ENCODE results near the gene CARM1. TPM values are rescaled to one million over a fixed set of nuclear protein-coding genes. Genes with fewer than 3 reads are reported as not detected.

CARM1 gene
- total and polyA plus RNA-seq, 2 of the 13 experiments (the other 11 are each of a cell fraction or from before 2014, with no cell fraction given) = 27.6 to 55.8 TPM

- TF ChIP-seq, protein P1, sequence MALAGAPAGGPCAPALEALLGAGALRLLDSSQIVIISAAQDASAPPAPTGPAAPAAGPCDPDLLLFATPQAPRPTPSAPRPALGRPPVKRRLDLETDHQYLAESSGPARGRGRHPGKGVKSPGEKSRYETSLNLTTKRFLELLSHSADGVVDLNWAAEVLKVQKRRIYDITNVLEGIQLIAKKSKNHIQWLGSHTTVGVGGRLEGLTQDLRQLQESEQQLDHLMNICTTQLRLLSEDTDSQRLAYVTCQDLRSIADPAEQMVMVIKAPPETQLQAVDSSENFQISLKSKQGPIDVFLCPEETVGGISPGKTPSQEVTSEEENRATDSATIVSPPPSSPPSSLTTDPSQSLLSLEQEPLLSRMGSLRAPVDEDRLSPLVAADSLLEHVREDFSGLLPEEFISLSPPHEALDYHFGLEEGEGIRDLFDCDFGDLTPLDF (CRISPR knock-in tag; IDR thresholded peaks at IDR 0.05) = no peak
- peak; percentile 96 for TF ChIP-seq ZGPAT (CRISPR knock-in tag; IDR thresholded peaks at IDR 0.05)
- TF ChIP-seq ATM (IDR thresholded peaks at IDR 0.05; ENCODE audit: borderline replicate concordance) = no peak
- TF ChIP-seq, protein P2, sequence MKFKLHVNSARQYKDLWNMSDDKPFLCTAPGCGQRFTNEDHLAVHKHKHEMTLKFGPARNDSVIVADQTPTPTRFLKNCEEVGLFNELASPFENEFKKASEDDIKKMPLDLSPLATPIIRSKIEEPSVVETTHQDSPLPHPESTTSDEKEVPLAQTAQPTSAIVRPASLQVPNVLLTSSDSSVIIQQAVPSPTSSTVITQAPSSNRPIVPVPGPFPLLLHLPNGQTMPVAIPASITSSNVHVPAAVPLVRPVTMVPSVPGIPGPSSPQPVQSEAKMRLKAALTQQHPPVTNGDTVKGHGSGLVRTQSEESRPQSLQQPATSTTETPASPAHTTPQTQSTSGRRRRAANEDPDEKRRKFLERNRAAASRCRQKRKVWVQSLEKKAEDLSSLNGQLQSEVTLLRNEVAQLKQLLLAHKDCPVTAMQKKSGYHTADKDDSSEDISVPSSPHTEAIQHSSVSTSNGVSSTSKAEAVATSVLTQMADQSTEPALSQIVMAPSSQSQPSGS (CRISPR knock-in tag; IDR thresholded peaks at IDR 0.05) = peak; percentile 81
- TF ChIP-seq RARG (CRISPR knock-in tag; IDR thresholded peaks at IDR 0.05; ENCODE audit: low read depth) = no peak
- TF ChIP-seq PAWR (CRISPR knock-in tag; IDR thresholded peaks at IDR 0.05; ENCODE audit: borderline replicate concordance) = no peak
- TF ChIP-seq, protein P3, sequence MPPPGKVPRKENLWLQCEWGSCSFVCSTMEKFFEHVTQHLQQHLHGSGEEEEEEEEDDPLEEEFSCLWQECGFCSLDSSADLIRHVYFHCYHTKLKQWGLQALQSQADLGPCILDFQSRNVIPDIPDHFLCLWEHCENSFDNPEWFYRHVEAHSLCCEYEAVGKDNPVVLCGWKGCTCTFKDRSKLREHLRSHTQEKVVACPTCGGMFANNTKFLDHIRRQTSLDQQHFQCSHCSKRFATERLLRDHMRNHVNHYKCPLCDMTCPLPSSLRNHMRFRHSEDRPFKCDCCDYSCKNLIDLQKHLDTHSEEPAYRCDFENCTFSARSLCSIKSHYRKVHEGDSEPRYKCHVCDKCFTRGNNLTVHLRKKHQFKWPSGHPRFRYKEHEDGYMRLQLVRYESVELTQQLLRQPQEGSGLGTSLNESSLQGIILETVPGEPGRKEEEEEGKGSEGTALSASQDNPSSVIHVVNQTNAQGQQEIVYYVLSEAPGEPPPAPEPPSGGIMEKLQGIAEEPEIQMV (CRISPR knock-in tag; IDR thresholded peaks at IDR 0.05; ENCODE audit: low read depth) = peak; percentile 29; the same call in 1 of the 2 replicates
- no peak for TF ChIP-seq GRHL1 (CRISPR knock-in tag; conservative IDR thresholded peaks at IDR 0.05)
- TF ChIP-seq, protein P4, sequence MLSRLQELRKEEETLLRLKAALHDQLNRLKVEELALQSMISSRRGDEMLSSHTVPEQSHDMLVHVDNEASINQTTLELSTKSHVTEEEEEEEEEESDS (CRISPR knock-in tag; IDR thresholded peaks at IDR 0.05; ENCODE audit: borderline replicate concordance) = no peak
- TF ChIP-seq SETDB1 (CRISPR knock-in tag; IDR thresholded peaks at IDR 0.05; ENCODE audit: borderline replicate concordance) = no peak
- TF ChIP-seq ZNF251 (CRISPR knock-in tag; IDR thresholded peaks at IDR 0.05) = no peak
- peak; percentile 95 for TF ChIP-seq ASH2L (IDR thresholded peaks at IDR 0.05; ENCODE audit: insufficient read length, low read depth, low read length)
- no peak for TF ChIP-seq HNRNPK (IDR thresholded peaks at IDR 0.05; ENCODE audit: low read depth, low read length, poor library complexity, severe bottlenecking)
- TF ChIP-seq NFE2 (CRISPR knock-in tag; IDR thresholded peaks at IDR 0.05) = no peak
- TF ChIP-seq, protein P5, sequence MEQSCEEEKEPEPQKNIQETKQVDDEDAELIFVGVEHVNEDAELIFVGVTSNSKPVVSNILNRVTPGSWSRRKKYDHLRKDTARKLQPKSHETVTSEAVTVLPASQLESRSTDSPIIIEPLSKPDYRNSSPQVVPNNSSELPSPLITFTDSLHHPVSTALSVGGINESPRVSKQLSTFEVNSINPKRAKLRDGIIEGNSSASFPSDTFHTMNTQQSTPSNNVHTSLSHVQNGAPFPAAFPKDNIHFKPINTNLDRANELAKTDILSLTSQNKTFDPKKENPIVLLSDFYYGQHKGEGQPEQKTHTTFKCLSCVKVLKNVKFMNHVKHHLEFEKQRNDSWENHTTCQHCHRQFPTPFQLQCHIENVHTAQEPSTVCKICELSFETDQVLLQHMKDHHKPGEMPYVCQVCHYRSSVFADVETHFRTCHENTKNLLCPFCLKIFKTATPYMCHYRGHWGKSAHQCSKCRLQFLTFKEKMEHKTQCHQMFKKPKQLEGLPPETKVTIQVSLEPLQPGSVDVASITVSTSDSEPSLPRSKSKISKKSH (CRISPR knock-in tag; IDR thresholded peaks at IDR 0.05; ENCODE audit: borderline replicate concordance) = peak; percentile 64; the same call in 1 of the 2 replicates
- TF ChIP-seq ZNF589 (CRISPR knock-in tag; conservative IDR thresholded peaks at IDR 0.05) = no peak
Measured at GRCh38 chr19:10928563-10929401, 57.4 kb downstream of the CARM1 start, which contains the start of the genes TIMM29 and YIPF2 (continued).
